WTC11 (cell line): ENCODE measurements around the gene KIAA1671. TPM values are rescaled to one million over a fixed set of nuclear protein-coding genes. Genes with fewer than 3 reads are reported as not detected.

ENCODE experiments used
- ATAC-seq: fragments of 200-7000 bp; cut with Tn5 transposase; 2 replicates; pipeline ENCODE4 v1.10.0; 2021; ENCODE audit warnings: mild to moderate bottlenecking, moderate library complexity
- CTCF ChIA-PET: fragments of 300-600 bp; sonication (Branson Sonifier 250); formaldehyde crosslinking; loops from one replicate; lab custom pipeline; 2021; ENCODE audit warnings: antibody characterized with exemption; lab: Charles Lee
- POLR2A ChIA-PET: fragments of 350-600 bp; sonication (Branson Sonifier 250); formaldehyde crosslinking; loops from one replicate; lab custom pipeline; 2021; ENCODE audit warnings: antibody characterized with exemption; lab: Charles Lee
- DNase-seq: peaks from one replicate; pipeline ENCODE4 v3.0.0; 2021; ENCODE audit warnings: low spot score
- H3K27ac Mint-ChIP-seq: 2 replicates; pipeline ENCODE4 v1.8.0; 2021; ENCODE audit warnings: mixed read lengths
- H3K27me3 Mint-ChIP-seq: 2 replicates; pipeline ENCODE4 v1.8.0; 2021; ENCODE audit warnings: low read depth, mild to moderate bottlenecking, moderate library complexity, mixed read lengths
- H3K36me3 Mint-ChIP-seq: 2 replicates; pipeline ENCODE4 v1.8.0; 2021; ENCODE audit warnings: mixed read lengths
- H3K4me1 Mint-ChIP-seq: 2 replicates; pipeline ENCODE4 v1.8.0; 2022; ENCODE audit warnings: mixed read lengths
- H3K4me3 Mint-ChIP-seq: 2 replicates; pipeline ENCODE4 v1.8.0; 2021; ENCODE audit warnings: mild to moderate bottlenecking, moderate library complexity, mixed read lengths
- H3K9me3 Mint-ChIP-seq: 2 replicates; pipeline ENCODE4 v1.8.0; 2021; ENCODE audit warnings: mixed read lengths
- ATF2 ChIP-seq: sonication (generic); formaldehyde crosslinking; IDR thresholded peaks from 2 replicates; pipeline ENCODE4 v1.8.1; 2022; ENCODE audit warnings: low read depth, missing genetic modification reagents, borderline replicate concordance
- ERG ChIP-seq: fragments of 250-450 bp; sonication (Bioruptor Pico); IDR thresholded peaks from 2 replicates; pipeline ENCODE4 v1.8.0; 2021; ENCODE audit warnings: mild to moderate bottlenecking
- ETV6 ChIP-seq: sonication (generic); formaldehyde crosslinking; IDR thresholded peaks from 2 replicates; pipeline ENCODE4 v1.8.1; 2022; ENCODE audit warnings: mild to moderate bottlenecking, missing genetic modification reagents
- GTF2I ChIP-seq: fragments of 250-450 bp; sonication (Bioruptor Pico); conservative IDR thresholded peaks from 2 replicates; pipeline ENCODE4 v1.4.0; 2021; ENCODE audit warnings: mild to moderate bottlenecking
- HMGXB4 ChIP-seq: sonication (generic); formaldehyde crosslinking; IDR thresholded peaks from 2 replicates; pipeline ENCODE4 v1.8.1; 2023; ENCODE audit warnings: mild to moderate bottlenecking, moderate library complexity, missing genetic modification reagents
- JAZF1 ChIP-seq: fragments of 250-450 bp; sonication (Bioruptor Pico); IDR thresholded peaks from 2 replicates; pipeline ENCODE4 v1.9.0; 2021; ENCODE audit warnings: moderate library complexity, mild to moderate bottlenecking, inconsistent platforms
- MYBL2 ChIP-seq: sonication (generic); formaldehyde crosslinking; IDR thresholded peaks from 2 replicates; pipeline ENCODE4 v1.8.1; 2023; ENCODE audit warnings: mild to moderate bottlenecking, moderate library complexity, missing genetic modification reagents
- NR3C1 ChIP-seq: sonication (generic); formaldehyde crosslinking; conservative IDR thresholded peaks from 2 replicates; pipeline ENCODE4 v1.8.1; 2023; ENCODE audit warnings: low read depth, mild to moderate bottlenecking, missing genetic modification reagents
- SP1 ChIP-seq: sonication (generic); formaldehyde crosslinking; conservative IDR thresholded peaks from 2 replicates; pipeline ENCODE4 v1.8.1; 2022; ENCODE audit warnings: missing genetic modification reagents
- ZBTB21 ChIP-seq: sonication (generic); formaldehyde crosslinking; IDR thresholded peaks from 2 replicates; pipeline ENCODE4 v1.8.1; 2023; ENCODE audit warnings: mild to moderate bottlenecking, missing genetic modification reagents, borderline replicate concordance
- ZNF219 ChIP-seq: sonication (generic); formaldehyde crosslinking; IDR thresholded peaks from 2 replicates; pipeline ENCODE4 v1.8.0; 2023; ENCODE audit warnings: missing genetic modification reagents, mild to moderate bottlenecking, borderline replicate concordance
- ZNF671 ChIP-seq: fragments of 250-450 bp; sonication (Bioruptor Pico); IDR thresholded peaks from 2 replicates; pipeline ENCODE4 v1.8.0; 2021; ENCODE audit warnings: mild to moderate bottlenecking
- total RNA-seq: library from RNA; stranded (reverse); gene quantifications from 3 replicates; pipeline ENCODE4 v1.2.3, GENCODE V29; 2021
- TF ChIP-seq, protein P1 (sequence below): sonication (generic); formaldehyde crosslinking; IDR thresholded peaks from 2 replicates; pipeline ENCODE4 v1.8.1; 2023; ENCODE audit warnings: mild to moderate bottlenecking, missing genetic modification reagents, moderate library complexity
- TF ChIP-seq, protein P2 (sequence below): sonication (generic); formaldehyde crosslinking; IDR thresholded peaks from 2 replicates; pipeline ENCODE4 v1.8.0; 2022; ENCODE audit warnings: mild to moderate bottlenecking, missing genetic modification reagents

The KIAA1671 gene
- total RNA-seq, 1 experiment from 2014 or later = 26.0 TPM

GRCh38 chr22:25105817-25106650, 153.5 kb downstream of the KIAA1671 start (continued):
- no peak for TF ChIP-seq GTF2I (CRISPR knock-in tag)
- TF ChIP-seq ZNF219 = no peak
- no peak for TF ChIP-seq NR3C1 (CRISPR knock-in tag)

- TF ChIP-seq JAZF1 (CRISPR knock-in tag) (no peak), MYBL2 (CRISPR knock-in tag) (no peak), ETV6 (CRISPR knock-in tag) (no peak)
- Mint-ChIP-seq H3K9me3 (no peaks in the 10 kb centered on the region), H3K36me3 (no peaks in the 10 kb centered on the region), H3K4me3 (peak overlapping the region; percentile 73), H3K27ac (peak overlapping the region; percentile 43; the same call in 1 of the 2 replicates), H3K4me1 (peaks cover 32% of the 10 kb centered on the region), H3K27me3 (no peaks in the 10 kb centered on the region)
- ChIA-PET POLR2A (interaction anchor here (1.1 to 1.5 kb wide), 2 partner anchors 14 to 38 kb away, joined by 5 read pairs; no protein-coding TSS in a partner anchor), CTCF (interaction anchor here (0.6 to 4.3 kb wide), 24 partner anchors 9 to 177 kb away, joined by 3 to 81 read pairs (median 6); no protein-coding TSS in a partner anchor)
- no peak for DNase-seq
- ATAC-seq = no peak
These were observed 157.5 kb downstream of the KIAA1671 start for GRCh38 chr22:25109878-25110595.

GRCh38 chr22:25110596-25110845, 158.0 kb downstream of the KIAA1671 start:
- ChIA-PET CTCF (interaction anchor here (0.6 to 4.3 kb wide), 25 partner anchors 10 to 178 kb away, joined by 3 to 81 read pairs (median 6); no protein-coding TSS in a partner anchor), POLR2A (interaction anchor here (1.1 to 1.5 kb wide), 2 partner anchors 14 to 38 kb away, joined by 5 read pairs; no protein-coding TSS in a partner anchor)
- no peaks in the 10 kb centered on the region for H3K36me3 Mint-ChIP-seq
- H3K27ac Mint-ChIP-seq = peak overlapping the region; percentile 91
- DNase-seq = no peak
- no peak for ATAC-seq
- H3K4me3 Mint-ChIP-seq = peak overlapping the region; percentile 73
- H3K27me3 Mint-ChIP-seq = no peaks in the 10 kb centered on the region
- no peaks in the 10 kb centered on the region for H3K9me3 Mint-ChIP-seq
- H3K4me1 Mint-ChIP-seq = peaks cover 33% of the 10 kb centered on the region
- TF ChIP-seq ERG (CRISPR knock-in tag) (no peak), HMGXB4 (CRISPR knock-in tag) (no peak), SP1 (CRISPR knock-in tag) (0 out of 2 replicates have a peak, but pooled peaks have one; percentile 18), ATF2 (CRISPR knock-in tag) (no peak), ZBTB21 (CRISPR knock-in tag) (0 out of 2 replicates have a peak, but pooled peaks have one; percentile 0), ZNF671 (CRISPR knock-in tag) (no peak)
- TF ChIP-seq, protein P1, sequence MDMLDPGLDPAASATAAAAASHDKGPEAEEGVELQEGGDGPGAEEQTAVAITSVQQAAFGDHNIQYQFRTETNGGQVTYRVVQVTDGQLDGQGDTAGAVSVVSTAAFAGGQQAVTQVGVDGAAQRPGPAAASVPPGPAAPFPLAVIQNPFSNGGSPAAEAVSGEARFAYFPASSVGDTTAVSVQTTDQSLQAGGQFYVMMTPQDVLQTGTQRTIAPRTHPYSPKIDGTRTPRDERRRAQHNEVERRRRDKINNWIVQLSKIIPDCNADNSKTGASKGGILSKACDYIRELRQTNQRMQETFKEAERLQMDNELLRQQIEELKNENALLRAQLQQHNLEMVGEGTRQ (CRISPR knock-in tag) = peak; percentile 95
- TF ChIP-seq, protein P2, sequence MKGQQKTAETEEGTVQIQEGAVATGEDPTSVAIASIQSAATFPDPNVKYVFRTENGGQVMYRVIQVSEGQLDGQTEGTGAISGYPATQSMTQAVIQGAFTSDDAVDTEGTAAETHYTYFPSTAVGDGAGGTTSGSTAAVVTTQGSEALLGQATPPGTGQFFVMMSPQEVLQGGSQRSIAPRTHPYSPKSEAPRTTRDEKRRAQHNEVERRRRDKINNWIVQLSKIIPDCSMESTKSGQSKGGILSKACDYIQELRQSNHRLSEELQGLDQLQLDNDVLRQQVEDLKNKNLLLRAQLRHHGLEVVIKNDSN (CRISPR knock-in tag) = peak; percentile 94
- TF ChIP-seq, all 79 proteins: peak for 4
